HPDE6-E6E7 (cell line): Measurements from ENCODE around the gene ACTR10.
"Not testable (repeated sequence)": the region's sequence is repeated elsewhere in the genome, so short reads cannot be mapped to it uniquely, and the experiment has no call there.

ENCODE experiments used
- DNase-seq: peaks from one replicate; pipeline ENCODE4 v3.0.0; 2011; ENCODE audit warnings: missing footprints; ENCODE audit errors: extremely low spot score

Gene ACTR10

GRCh38 chr14:58216544-58216943 lies 16.6 kb downstream of the ACTR10 start:
- DNase-seq, result no peak

GRCh38 chr14:58227096-58227819 lies 27.3 kb downstream of the ACTR10 start:
- no peak for DNase-seq

- no peak for DNase-seq
Observed at GRCh38 chr14:58238252-58239243, 38.6 kb downstream of the ACTR10 start.

- no peak for DNase-seq
Observed at GRCh38 chr14:58239244-58240195, 39.6 kb downstream of the ACTR10 start.

- DNase-seq, result no peak
Observed at GRCh38 chr14:58243790-58244555, 44.0 kb downstream of the ACTR10 start.

- peak; percentile 97 for DNase-seq
Observed at GRCh38 chr14:58244556-58245387, 44.8 kb downstream of the ACTR10 start, which contains the start of gene PSMA3. PSMA3 (plus strand) TSS chr14:58244843; CDS start chr14:58244921, 78 bp downstream.

GRCh38 chr14:58245562-58245961 lies 45.6 kb downstream of the ACTR10 start:
- DNase-seq, result no peak

GRCh38 chr14:58249611-58250010 lies 49.7 kb downstream of the ACTR10 start:
- no peak for DNase-seq

GRCh38 chr14:58258156-58258555 lies 58.2 kb downstream of the ACTR10 start:
- DNase-seq, result no peak

GRCh38 chr14:58262005-58262404 lies 62.1 kb downstream of the ACTR10 start:
- DNase-seq, result not testable (repeated sequence)

- DNase-seq, result no peak
Observed at GRCh38 chr14:58265401-58265800, 65.5 kb downstream of the ACTR10 start.

GRCh38 chr14:58270628-58271027 lies 70.7 kb downstream of the ACTR10 start:
- peak; percentile 13 for DNase-seq

- no peak for DNase-seq
Observed at GRCh38 chr14:58272588-58273372, 72.8 kb downstream of the ACTR10 start.

GRCh38 chr14:58274881-58275280 lies 74.9 kb downstream of the ACTR10 start:
- DNase-seq, result no peak

GRCh38 chr14:58275527-58276190 lies 75.7 kb downstream of the ACTR10 start:
- no peak for DNase-seq

GRCh38 chr14:58276208-58276607 lies 76.3 kb downstream of the ACTR10 start:
- DNase-seq, result no peak

- no peak for DNase-seq
Observed at GRCh38 chr14:58278177-58278576, 78.2 kb downstream of the ACTR10 start.
